GM19035 (cell line): ENCODE results near the gene WDR26.
"Not testable (repeated sequence)": the region's sequence is repeated elsewhere in the genome, so short reads cannot be mapped to it uniquely, and the experiment has no call there.

Source experiments
- ATAC-seq: cut with Tn5 transposase; IDR thresholded peaks from one replicate; pipeline ENCODE4 v1.9.1; 2021; ENCODE audit not compliant: unreplicated experiment

Gene WDR26

DNA sequence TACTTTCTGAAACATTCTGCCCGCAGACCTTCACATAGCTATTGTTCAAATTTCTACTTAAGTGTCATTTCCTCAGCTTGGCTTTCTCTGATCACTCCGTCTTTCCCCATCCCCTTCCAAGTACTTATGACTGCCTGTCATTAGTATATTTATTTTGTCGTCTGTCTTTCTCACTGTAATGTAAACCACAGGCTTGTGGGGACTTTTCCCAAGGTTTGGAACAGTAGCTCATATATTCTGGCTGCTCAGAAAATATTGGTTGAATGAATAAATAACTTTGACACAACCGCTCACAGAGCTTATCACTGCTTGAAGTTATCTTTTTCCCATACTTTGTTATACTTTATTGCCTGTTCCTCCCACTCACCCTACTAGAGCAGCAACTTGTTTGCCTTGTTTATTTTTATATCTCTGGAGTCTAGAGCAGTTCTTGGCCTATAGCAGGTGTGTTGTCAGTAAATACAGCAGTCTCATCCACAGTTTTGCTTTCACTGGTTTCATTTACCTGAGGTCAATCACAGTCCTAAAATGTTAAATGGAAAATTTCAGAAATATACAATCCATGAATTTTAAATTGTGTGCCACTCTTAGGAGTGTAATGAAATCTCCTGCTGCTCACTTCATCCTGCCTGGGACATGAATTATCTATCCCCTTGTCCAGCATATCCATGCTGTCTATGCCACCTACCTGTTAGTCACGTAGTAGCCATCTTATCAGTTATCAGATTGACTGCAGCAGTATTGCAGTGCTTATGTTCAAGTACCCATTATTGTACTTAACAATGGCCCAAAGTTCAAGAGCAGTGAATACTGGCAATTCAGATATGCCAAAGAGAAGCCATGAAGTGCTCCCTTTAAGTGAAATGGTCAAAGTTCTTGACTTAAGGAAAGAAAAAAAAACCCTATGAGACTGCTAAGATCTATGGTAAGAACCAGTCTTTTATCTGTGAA is 80.3 kb downstream of the WDR26 start:
- no peak for ATAC-seq

DNA sequence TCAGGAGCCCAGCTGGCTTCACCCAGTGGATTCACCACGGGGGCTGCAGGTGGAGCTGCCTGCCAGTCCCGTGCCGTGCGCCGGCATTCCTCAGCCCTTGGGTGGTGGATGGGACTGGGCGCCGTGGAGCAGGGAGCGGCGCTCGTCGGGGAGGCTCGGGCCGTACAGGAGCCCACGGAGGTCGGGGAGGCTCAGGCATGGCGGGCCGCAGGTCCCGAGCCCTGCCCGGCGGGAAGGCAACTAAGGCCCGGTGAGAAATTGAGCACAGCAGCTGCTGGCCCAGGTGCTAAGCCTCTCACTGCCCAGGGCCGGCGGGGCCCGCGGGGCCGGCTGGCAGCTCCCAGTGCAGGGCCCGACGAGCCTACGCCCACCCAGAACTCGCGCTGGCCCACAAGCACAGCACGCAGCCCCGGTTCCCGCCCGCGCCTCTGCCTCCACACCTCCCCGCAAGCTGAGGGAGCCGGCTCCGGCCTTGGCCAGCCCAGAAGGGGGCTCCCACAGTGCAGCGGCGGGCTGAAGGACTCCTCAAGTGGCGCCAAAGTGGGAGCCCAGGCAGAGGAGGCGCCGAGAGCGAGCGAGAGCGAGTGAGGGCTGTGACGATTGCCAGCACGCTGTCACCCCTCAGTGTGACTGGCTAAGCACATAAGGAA is 82.0 kb downstream of the WDR26 start:
- not testable (repeated sequence) for ATAC-seq

GRCh38 chr1:224349716-224350115 is 84.9 kb downstream of the WDR26 start:
- not testable (repeated sequence) for ATAC-seq

DNA sequence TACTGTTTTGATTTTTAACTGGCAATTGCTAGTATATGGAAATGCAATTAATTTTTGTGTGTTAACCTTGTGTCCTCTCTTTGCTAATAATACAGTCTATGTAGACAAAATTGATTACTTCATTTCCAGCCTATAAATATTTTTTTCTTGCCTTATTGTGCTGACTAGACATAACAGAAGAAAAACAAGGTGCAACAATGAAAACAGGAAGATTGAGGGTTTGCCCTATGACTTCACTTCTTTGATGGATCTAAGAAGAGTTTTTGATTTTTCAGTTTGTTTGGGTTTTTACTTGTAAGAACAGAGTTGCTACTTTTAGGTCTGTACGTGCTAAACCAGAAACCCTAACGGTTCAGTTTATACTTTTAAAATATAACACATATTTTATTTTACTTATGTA is 86.5 kb downstream of the WDR26 start:
- no peak for ATAC-seq

GRCh38 chr1:224343679-224344078 is 90.9 kb downstream of the WDR26 start:
- ATAC-seq: no peak

- not testable (repeated sequence) for ATAC-seq
These were observed 93.9 kb downstream of the WDR26 start for GRCh38 chr1:224340453-224341384.

DNA sequence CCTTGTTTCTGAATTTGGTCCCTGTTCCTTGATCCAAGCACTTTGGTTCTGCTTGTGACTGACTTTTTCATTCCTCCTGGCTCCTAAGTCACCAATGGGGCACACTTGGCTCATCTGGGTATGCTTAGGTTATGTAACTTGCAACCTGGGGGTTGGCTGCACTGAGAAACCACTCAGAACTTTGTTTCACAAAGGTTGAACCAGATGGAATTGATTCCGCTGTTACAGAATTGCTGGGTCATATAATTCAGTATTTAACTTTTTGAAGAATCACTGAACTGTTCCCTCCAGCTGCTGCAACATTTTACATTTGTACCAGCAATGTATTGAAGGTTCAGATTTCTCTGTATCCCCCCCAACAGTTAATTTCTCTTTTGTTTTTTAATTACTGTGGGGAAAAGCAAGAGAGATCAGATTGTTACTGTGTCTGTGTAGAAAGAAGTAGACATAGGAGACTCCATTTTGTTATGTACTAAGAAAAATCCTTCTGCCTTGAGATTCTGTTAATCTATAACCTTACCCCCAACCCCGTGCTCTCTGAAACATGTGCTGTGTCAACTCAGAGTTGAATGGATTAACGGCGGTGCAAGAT is 95.1 kb downstream of the WDR26 start:
- ATAC-seq: no peak

- ATAC-seq: no peak
These were observed 96.3 kb downstream of the WDR26 start for GRCh38 chr1:224338150-224338838.
